Measurements from ENCODE around the gene PIP4P1.

Gene PIP4P1

DNA sequence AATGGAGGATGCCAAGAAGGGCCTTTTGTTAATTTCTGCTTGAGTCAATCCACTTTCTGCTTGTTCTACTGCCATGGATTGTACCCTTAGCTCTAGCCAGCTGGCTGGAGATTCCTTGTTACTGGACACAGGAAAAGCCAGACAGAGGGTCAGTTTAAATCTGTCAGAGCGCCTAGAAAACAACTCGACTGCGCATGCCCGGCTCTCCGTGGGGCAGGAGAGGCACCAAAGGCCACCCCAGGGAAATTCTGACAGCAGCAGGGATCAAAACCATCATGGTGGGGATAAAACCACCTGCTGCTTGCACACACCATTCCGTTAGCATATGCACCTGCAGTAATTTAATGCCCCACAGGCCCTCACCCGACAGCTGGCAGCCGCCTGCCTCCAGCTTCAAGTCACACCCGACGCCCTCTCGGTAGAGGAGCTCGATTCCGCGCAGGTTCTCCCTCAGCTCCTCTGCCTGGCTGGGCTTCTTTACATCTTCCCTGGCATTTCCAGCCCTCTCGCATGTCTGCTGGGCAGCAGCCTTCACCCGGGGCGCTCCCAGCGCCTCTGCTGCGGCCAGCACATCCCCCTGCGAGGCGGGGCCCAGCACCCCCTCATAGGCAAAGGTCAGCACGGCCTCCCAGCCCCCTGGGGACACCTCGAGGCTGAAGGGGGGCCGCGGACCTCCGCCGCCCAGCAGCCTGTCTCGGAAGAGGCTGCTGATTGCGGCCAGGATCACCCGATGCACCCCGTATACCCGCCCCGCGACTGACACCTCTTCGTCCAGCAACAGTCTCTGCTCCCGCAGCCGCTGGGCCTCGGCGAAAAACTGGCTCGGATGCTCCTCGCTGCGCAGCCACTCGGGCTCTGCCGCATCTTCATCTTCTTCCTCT, 26.3 kb downstream of the PIP4P1 start:
- H3K36me3 ChIP-seq (replicated peaks): no peaks in the 10 kb centered on the region
- TF ChIP-seq, protein P1, sequence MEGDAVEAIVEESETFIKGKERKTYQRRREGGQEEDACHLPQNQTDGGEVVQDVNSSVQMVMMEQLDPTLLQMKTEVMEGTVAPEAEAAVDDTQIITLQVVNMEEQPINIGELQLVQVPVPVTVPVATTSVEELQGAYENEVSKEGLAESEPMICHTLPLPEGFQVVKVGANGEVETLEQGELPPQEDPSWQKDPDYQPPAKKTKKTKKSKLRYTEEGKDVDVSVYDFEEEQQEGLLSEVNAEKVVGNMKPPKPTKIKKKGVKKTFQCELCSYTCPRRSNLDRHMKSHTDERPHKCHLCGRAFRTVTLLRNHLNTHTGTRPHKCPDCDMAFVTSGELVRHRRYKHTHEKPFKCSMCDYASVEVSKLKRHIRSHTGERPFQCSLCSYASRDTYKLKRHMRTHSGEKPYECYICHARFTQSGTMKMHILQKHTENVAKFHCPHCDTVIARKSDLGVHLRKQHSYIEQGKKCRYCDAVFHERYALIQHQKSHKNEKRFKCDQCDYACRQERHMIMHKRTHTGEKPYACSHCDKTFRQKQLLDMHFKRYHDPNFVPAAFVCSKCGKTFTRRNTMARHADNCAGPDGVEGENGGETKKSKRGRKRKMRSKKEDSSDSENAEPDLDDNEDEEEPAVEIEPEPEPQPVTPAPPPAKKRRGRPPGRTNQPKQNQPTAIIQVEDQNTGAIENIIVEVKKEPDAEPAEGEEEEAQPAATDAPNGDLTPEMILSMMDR (IDR thresholded peaks at IDR 0.05; ENCODE audit: low read depth, low read length, missing control alignments): no peak
- H3K27me3 ChIP-seq (replicated peaks): no peaks in the 10 kb centered on the region
- in situ Hi-C loops (cut with HindIII; ENCODE audit: low pct_ligation_motif_present, low sequenced_read_pairs): no loop called here
- peak overlapping the region; percentile 39 for H3K4me3 ChIP-seq (ENCODE audit: low read depth, low read length)
- DNase-seq: no peak
- H3K27ac ChIP-seq: no peak overlapping the region

DNA sequence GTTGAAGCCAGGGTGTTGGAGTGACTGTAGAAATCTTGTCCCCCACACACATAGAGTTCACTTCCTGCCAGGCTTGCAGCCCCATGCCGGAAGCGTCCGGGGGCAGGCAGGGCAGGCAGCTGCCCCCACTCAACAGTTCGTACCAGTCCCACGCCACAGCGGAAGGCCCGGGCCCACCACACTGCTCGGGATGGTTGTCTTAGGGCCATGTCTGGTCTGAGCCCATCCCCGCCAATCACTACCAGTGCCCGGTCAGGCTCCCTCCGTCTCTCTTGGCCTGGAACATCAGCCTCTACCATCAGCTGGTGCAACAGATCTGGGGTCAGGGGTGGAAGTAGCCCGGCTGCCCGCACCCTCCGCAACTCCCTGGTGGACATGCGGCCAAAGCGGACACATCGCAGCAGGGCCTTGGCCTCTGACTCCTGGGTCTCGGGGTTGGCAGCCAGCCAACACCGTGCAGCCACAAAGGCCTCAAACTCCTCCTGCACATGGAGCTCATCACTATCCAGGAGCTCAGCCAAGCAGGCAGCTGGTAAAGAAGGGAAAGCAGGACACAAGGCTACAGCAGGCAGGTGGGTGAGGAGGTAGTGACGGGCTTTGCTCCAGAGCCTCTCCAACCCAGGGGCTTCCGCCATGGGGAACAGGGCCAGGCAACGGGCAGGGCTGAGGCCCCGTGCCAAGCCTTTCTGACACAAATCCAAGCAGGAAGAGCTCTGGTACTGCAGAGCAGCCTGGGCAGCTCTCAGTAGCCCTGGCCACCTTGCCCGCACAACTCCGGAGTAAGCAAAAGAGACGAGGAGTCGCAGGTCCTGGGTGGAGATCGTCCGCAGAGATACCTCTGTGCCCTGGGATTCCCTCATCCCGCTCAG, 31.2 kb downstream of the PIP4P1 start:
- Histone ChIP-seq H3K36me3 (replicated peaks) (no peaks in the 10 kb centered on the region), H3K4me3 (ENCODE audit: low read depth, low read length) (no peak overlapping the region), H3K27me3 (replicated peaks) (no peaks in the 10 kb centered on the region), H3K27ac (no peak overlapping the region)
- in situ Hi-C loops (cut with HindIII; ENCODE audit: low pct_ligation_motif_present, low sequenced_read_pairs): no loop called here
- TF ChIP-seq, protein P1 (IDR thresholded peaks at IDR 0.05; ENCODE audit: low read depth, low read length, missing control alignments): no peak
- DNase-seq: no peak

DNA sequence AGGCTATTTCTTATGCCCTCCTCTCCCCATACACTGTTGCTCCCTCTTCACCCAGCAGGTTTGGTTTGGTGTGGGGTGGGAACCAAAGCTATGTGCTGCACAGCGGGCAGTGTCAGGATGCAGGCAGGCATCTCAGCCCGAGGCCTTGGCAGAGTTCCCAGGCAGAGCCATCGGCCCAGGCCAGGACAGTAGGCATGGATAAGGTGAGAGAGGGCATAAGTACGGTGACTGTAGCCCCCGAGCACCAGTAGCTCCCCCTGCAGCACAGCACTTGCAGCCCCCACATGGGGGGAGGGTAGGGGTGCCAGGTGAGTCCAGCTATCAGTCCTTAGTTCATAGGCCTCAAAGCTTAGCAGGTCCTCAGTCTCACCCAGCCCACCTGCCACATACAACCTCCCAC, 32.4 kb downstream of the PIP4P1 start:
- H3K36me3 ChIP-seq (replicated peaks): no peaks in the 10 kb centered on the region
- no peaks in the 10 kb centered on the region for H3K27me3 ChIP-seq (replicated peaks)
- H3K4me3 ChIP-seq (ENCODE audit: low read depth, low read length): no peak overlapping the region
- TF ChIP-seq, protein P1 (IDR thresholded peaks at IDR 0.05; ENCODE audit: low read depth, low read length, missing control alignments): no peak
- no peak for DNase-seq
- in situ Hi-C loops (cut with HindIII; ENCODE audit: low pct_ligation_motif_present, low sequenced_read_pairs): no loop called here
- H3K27ac ChIP-seq: no peak overlapping the region

GRCh38 chr14:20428010-20428365, 33.2 kb downstream of the PIP4P1 start:
- TF ChIP-seq, protein P1 (IDR thresholded peaks at IDR 0.05; ENCODE audit: low read depth, low read length, missing control alignments): no peak
- in situ Hi-C loops (cut with HindIII; ENCODE audit: low pct_ligation_motif_present, low sequenced_read_pairs): no loop called here
- no peak for DNase-seq
- H3K4me3 ChIP-seq (ENCODE audit: low read depth, low read length): no peak overlapping the region
- H3K27me3 ChIP-seq (replicated peaks): no peaks in the 10 kb centered on the region
- no peaks in the 10 kb centered on the region for H3K36me3 ChIP-seq (replicated peaks)
- no peak overlapping the region for H3K27ac ChIP-seq

DNA sequence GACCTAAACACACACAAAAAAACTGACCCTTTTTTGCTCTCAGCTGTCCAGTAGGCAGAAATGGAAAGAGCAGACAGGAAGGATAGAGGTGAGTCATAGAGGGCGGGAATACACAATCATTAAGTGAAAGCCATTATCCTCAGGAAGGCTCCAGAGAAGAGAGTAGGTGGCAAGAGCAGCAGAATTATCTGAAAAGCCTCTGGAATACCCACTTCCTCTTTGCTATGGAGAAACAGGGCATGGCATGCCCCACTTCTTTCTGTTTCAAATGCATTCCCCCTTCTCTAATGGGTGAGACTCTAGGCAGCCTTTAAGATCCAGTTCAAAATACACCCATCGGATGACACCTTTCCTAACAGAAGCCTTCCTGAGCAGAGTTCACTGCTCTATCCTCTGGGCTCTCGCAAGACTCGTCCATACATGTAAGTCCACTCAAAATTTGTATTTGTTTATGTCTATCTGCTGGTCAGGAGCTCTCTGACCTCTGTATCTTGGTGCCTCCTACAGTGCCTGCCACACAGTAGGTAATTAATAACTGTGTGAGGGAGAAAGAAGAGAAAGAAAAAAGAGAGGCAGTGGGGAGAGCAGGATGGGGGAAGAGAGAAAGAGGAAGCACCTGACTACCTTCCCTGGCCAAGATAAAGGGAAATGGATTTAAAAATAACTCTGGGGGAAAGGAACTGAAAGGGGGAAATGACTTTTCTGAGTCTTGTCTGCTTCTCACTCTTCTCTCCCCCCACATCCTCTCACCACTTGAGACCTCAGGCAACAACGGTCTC, 33.8 kb downstream of the PIP4P1 start:
- no peaks in the 10 kb centered on the region for H3K36me3 ChIP-seq (replicated peaks)
- no peaks in the 10 kb centered on the region for H3K27me3 ChIP-seq (replicated peaks)
- H3K27ac ChIP-seq: no peak overlapping the region
- TF ChIP-seq, protein P1 (IDR thresholded peaks at IDR 0.05; ENCODE audit: low read depth, low read length, missing control alignments): no peak
- DNase-seq: peak; percentile 40
- H3K4me3 ChIP-seq (ENCODE audit: low read depth, low read length): no peak overlapping the region
- in situ Hi-C loops (cut with HindIII; ENCODE audit: low pct_ligation_motif_present, low sequenced_read_pairs): no loop called here

Measured in brain microvascular endothelial cell (primary cell).